Mammary epithelial cell (primary cell): ENCODE data around the gene GDPD3.
"Not testable (repeated sequence)": the region's sequence is repeated elsewhere in the genome, so short reads cannot be mapped to it uniquely, and the experiment has no call there.

Source experiments
- CTCF ChIP-seq, 2 donors: IDR thresholded peaks in 1 of 2; conservative IDR thresholded peaks in 1 of 2; 2 replicates each; pipeline ENCODE4 v1.5.1; 2011 to 2012; ENCODE audit warnings: inconsistent platforms in 2 of 2, low read length in 2 of 2, mild to moderate bottlenecking in 2 of 2, control low read depth in 1 of 2, low read depth in 1 of 2; ENCODE audit not compliant: insufficient read depth in 1 of 2; ENCODE audit errors: extremely low read depth in 1 of 2
- EZH2 ChIP-seq: IDR thresholded peaks from 2 replicates; pipeline ENCODE4 v1.6.1; 2012; ENCODE audit warnings: low read length, inconsistent platforms, borderline replicate concordance

GRCh38 chr16:30114833-30115232 lies 1.5 kb upstream of the GDPD3 start:
- TF ChIP-seq CTCF (conservative IDR thresholded peaks at IDR 0.05 in 1 of 2, IDR thresholded peaks at IDR 0.05 in 1 of 2; ENCODE audit: extremely low read depth in 1 of 2, insufficient read depth in 1 of 2, low read depth in 1 of 2, low read length in 2 of 2); EZH2: not testable (repeated sequence)
